ENCODE results near the gene NIF3L1.

DNA sequence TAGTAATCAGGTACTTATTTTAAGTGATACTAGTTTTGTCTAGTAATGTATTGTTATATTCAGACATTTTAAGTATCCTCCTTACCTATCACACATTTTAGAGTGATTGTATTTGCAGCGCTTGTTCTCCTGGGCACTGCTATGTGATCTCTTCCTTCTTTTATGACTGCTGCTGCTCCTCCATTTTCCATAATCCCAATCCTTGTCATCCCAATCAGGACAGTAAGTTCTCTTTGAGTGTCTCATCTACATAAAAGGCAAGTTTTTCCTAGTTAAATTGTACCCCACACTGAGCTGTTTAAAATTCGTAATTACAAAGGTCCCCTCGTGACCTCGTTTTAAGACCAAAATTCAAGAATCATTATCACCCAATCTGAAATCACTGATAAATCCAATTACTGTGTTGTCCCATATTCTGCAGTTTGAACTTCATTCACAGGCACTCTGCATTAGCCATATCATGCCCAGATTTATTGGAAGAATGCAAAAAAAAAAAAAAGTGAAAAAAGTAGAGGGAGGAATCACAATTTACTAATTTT lies 27.5 kb upstream of the NIF3L1 start:
- TF ChIP-seq, protein P1, sequence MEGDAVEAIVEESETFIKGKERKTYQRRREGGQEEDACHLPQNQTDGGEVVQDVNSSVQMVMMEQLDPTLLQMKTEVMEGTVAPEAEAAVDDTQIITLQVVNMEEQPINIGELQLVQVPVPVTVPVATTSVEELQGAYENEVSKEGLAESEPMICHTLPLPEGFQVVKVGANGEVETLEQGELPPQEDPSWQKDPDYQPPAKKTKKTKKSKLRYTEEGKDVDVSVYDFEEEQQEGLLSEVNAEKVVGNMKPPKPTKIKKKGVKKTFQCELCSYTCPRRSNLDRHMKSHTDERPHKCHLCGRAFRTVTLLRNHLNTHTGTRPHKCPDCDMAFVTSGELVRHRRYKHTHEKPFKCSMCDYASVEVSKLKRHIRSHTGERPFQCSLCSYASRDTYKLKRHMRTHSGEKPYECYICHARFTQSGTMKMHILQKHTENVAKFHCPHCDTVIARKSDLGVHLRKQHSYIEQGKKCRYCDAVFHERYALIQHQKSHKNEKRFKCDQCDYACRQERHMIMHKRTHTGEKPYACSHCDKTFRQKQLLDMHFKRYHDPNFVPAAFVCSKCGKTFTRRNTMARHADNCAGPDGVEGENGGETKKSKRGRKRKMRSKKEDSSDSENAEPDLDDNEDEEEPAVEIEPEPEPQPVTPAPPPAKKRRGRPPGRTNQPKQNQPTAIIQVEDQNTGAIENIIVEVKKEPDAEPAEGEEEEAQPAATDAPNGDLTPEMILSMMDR (conservative IDR thresholded peaks at IDR 0.05) = no peak
- no peak for TF ChIP-seq EZH2 (IDR thresholded peaks at IDR 0.05; ENCODE audit: low read depth)
